ENCODE data around the gene PSMA7. TPM values are rescaled to one million over a fixed set of nuclear protein-coding genes. Genes with fewer than 3 reads are reported as not detected.

PSMA7 gene
- 100 to 1,000 TPM; 187 to 519 (median 266) TPM for polyA plus RNA-seq

DNA sequence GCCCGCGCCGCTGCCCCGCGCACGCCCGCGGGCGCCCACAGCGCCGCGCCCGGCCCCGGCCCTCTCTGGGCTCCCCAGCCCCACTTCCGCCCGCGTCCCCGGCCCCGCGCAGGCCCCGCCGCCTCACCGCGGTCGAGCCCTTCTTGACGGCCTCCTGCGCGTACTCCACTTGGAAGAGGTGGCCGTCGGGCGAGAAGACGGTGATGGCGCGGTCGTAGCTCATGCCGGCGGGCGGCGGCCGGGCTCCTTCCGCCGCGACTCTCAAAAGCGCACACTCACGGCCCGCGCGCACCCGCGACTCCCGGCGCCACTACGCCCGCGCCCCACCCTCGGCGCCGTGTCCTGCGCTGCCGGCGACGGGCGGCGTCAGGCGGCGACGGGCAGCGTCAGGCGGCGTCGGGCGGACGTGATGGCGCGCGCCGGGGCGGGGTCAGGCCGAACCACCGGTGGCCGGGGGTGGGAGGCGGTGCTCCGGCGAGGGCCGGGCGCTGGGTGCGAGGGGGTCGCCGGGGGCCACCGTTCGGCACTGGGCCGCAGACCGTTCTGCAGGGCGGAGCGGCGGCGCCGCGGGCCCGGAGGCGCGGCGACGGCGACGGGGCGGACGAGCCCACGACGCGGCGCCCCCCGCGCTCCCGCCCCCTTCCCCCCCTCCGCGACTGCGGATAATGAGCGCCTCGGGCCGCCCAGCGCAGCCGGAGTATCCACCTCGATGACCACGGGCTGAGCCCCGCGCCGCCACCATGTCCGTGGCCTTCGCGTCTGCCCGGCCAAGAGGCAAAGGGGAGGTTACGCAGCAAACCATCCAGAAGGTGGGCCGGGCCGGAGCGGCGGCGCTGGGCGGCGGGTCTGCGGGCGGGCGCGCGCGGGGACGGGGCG lies at the start of gene PSMA7, which contains the start of gene SS18L1:
Gene PSMA7, minus strand, starts transcription at position 314 of the 876 bp plus-strand sequence. Its CDS starts 91 bp downstream, at position 223.
Gene SS18L1, plus strand, starts transcription at position 689 of the 876 bp plus-strand sequence. Its CDS starts 52 bp downstream, at position 741.
- peak within 1 kb of the TSS; percentile 85 for H3K27ac ChIP-seq (ENCODE audit: low read depth, low read length)
- WGBS, 3 donors = 0 to 1% (median 0%) methylated on average over 69 to 147 of the region's 148 CpGs

DNA sequence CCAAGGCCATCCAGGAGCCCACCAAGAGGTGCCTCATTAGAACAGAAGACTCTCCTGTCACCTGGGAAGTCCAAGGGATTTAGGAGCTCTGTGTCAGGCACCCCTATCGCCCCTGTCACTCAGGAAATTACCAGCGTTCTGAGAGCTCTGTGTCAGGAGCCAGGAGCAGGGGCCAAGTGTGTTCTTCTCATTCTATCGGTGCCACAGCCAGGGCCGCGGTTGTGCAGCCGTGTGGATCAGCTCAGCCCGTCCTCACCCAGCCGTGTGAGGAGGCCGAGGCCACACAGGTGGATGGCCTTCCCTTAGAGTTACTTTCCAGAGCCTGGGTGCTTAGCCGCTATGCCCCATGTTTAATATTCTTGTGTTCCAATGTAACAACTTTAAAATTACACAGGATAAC lies 49.4 kb upstream of the PSMA7 start:
- 85 to 91% (median 88%) methylated on average over 10 of the region's 10 CpGs for WGBS, 3 donors

DNA sequence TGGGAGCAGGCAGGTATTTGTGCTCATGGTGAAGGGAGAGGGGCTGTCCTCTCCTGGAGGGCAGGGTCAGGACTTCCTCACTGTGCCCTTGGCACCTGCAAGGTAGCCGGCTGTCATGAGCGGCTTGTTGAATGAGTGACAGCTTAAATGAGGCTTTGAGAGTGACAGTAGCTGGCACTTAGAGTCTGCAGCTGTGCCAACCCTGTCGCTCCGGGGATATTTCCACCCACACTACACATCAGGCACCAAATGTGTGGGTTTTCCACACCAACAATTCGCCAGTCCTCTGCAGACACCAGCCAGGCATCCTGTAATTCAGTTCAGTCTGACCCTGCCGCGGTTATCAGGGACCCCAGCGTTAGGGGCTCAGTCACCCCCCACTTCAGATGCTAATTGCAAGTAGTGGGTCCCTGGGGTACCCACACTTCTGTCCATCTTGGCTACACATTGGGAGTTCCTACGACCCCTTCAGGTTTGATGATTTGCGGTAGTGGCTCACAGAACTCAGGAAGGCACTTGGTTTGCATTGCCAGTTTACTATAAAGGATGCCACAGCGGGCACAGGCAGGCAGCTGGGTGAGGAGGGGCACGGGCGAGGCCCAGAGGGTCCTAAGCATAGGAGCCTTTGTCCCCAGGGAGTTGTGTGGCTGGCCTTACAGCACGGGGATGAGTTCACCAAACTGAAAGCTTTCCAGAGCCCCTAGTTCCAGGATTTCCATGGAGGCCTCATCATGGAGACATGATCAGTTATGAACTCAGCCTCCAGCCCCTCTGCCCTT lies 48.8 kb upstream of the PSMA7 start:
- no peak overlapping the region for H3K27ac ChIP-seq (ENCODE audit: low read depth, low read length)
- WGBS, 3 donors = 79 to 89% (median 88%) methylated on average over 14 of the region's 14 CpGs

More for the DNA sequence above, 49.4 kb upstream of the PSMA7 start:
- H3K27ac ChIP-seq (ENCODE audit: low read depth, low read length) = no peak overlapping the region

DNA sequence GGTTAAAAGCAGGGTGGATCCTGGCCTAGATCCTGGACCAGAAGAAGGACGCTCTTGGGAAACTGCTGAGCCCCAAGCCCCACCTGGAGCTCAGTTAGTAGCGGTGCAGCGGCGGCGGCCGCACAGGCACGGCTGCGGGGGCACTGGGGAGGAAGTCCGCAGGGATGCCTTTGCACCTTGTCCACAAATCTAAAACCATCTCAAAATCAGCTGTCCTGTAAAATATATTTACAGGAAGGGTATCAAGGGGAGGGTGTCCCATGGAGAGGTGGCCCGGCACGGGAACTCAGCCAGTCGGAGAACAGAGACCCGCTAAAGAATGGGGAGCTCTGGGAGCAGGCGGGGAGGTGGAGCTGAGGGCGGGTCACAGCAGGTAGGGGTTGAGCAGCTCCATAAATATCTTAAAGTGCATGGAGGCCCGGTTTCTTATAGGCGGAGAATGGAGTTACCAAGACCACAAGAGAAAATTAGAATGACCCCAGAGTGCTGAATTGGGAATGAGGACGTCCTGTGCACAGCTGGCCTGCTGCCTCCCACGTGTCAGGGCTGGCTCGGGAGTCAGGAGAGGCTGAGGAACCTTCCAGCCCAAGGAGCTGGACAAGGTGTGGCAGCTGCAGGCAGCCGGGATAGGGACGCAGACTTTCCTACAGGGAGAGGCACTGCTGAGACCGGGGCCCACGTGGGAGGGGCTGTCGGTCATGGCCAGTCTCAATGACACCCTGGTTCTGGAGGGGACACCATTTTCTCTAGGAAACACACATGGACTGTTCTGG lies 47.6 kb upstream of the PSMA7 start:
- H3K27ac ChIP-seq (ENCODE audit: low read depth, low read length) = no peak overlapping the region
- 87 to 90% (median 88%) methylated on average over 25 of the region's 25 CpGs for WGBS, 3 donors

DNA sequence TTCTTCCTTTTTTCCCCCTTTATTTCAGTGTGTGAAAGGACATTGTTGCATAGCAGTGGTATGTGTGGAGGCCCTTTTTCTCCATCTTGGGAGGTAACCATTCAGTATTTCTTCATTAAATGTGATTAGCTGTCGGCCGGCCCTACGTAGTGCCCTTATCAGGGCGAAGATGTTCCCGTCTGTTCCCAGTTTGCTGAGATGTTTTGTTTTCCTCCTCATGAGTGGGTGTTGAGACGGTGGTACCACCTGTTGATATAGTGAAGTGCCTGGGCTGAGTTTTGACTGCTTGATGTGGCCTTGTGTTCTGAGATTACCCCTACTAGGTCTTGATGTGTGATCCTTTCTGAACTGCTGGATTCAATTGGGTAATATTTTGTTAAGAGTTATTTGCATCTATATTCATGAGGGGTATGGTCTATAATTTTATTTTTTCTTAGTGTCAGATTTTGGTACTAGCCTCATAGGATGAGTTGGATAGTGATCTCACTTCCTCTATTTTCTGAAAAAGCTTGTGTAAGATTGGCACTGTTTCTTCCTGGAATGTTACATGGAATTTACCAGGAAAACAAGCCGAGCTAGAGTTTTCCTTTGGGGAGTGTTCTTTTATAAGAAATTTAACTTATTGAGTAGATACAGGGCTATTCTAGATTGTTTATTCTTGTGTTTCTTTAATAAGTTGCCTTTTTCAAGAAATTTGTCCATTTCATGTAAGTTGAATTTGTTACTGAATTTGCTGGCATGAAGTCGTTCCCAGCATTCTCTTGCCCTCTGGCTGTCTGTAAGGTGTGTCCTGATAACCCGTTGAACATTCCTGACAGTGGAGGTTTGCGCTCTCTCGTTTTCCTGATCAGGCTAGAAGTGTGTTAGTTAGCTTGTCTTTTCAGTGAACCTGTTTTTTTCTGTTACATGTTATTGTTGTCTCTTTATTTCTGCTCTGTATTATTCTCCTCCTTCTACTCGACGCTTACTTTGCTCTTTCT lies 44.0 kb upstream of the PSMA7 start:
- WGBS, 3 donors = 68 to 73% (median 69%) methylated on average over 13 of the region's 13 CpGs
- no peak overlapping the region for H3K27ac ChIP-seq (ENCODE audit: low read depth, low read length)

DNA sequence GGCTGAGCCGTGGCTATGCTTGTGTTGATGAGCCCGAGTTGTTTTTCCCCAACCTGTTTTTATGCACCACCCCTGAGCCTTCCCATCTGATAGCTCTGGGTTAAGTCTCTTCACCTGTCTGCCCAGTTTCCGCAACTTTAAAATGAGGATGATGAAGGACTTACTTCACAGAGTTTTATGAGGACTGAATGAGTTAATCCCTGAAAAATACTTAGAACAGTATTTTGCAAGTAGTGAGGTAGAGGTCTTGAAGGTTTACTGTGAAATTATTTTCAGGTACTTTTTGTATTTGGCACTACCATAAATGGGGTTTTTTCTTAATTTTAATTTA lies 42.9 kb upstream of the PSMA7 start:
- WGBS, 3 donors = 44 to 82% (median 77%) methylated on average over 3 of the region's 3 CpGs
- no peak overlapping the region for H3K27ac ChIP-seq (ENCODE audit: low read depth, low read length)

DNA sequence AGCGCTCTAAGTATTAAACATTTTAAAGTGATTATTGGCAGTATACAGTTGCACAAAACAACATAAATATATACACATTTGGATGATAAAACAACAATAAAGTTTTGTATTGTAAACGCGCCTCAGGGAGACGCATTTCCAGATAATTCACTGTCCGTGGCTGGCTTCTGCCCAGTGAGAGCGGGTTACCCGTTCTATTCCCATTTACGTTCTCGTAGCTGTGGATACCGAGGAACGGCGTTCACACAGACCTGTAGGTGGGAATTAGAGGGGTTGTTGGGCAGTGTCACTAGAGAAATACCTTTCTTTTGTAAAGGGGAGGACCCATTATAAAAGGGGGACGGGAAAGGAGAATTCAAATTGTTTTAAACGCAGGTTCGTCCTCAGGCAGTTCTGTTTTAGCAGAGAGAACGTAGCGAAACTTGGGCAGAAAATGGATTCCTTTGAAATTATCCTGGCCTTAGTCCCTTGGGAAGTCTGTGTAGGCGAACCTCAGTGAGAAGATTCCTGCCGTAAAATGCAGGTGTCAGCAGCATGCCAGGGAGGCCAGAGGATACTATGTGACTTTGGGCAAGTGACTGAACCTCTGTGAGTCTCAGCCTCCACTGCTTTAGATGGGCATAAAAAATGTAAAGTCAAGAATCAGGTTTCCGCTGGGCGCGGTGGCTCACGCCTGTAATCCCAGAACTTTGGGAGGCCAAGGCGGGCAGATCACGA lies 40.4 kb upstream of the PSMA7 start:
- whole genome bisulfite sequencing, 3 donors = 26 to 30% (median 26%) methylated on average over 25 of the region's 25 CpGs
- H3K27ac ChIP-seq (ENCODE audit: low read depth, low read length) = no peak overlapping the region

DNA sequence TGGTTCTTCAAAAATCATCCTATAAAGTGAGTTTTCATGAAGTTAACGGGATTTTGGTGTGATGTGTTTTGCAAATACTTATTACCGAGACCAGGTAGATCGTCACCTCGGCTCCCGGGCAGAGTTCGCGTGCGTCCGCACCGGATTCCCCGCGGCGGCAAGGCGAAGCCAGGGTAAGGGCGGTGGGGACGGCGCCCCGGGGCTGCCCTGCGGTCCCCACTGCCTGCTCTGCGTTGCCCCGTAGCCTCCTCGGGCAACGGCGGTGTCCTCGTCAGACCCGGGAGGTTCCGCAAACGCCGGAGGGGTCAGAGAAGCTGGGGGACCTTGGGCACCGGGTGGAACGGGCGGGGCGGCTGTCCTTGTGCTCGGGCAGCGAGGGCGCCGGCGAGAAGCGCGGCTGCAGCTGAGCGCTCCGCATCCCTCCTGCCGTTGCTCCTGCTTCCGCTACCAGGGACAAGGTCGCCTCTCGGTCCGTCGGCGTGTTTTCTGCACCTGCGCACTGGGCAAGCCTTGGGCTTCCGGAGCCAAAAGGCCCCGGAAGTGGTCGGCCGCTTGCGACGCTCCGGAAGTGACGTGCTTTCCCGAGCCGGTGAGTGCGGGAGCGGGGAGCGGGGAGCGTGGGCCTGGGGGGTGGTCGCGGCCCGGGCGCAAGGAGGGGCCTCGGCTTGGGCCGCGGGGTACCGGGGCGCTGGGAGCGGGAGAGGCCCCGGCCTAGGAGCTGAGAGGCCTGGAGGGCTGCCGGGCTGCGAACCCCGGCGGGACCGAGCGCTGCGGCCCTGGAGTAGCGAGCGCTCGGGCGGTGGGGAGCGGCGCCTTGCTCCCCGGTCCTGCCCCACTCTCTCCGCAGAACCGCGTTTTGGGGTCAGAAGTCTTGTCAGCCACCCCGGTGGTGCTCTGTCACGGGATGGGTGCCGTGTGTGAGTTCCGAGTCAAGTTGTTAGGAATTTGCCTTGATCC lies 39.6 kb upstream of the PSMA7 start, which contains the start of gene MTG2:
Gene MTG2, plus strand, starts transcription at position 560 of the 957 bp plus-strand sequence. CDS start 10,393 bp downstream, outside the sequence.
- H3K27ac ChIP-seq (ENCODE audit: low read depth, low read length) = peak within 1 kb of the TSS; percentile 62
- 0 to 1% (median 1%) methylated on average over 75 to 96 of the region's 96 CpGs for WGBS, 3 donors

DNA sequence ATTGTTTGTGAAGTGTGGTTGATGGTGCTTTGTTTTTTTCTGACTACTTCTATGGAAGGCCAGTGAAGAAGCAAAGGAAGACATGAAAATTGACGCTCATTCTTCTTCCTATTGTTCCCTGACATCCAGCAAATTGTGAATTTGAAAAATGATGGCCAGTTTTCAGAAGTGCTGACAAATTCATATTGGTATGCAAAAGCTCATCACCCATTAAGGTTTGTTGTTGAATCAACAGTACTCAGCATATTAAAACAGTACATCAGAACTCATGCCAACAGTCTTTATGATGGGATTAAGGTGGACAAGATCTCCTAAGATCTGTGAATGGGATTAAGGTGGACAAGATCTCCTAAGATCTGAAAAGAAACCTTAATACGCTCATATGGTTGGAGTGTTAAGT lies 38.6 kb upstream of the PSMA7 start:
- 91 to 95% (median 92%) methylated on average over 2 of the region's 2 CpGs for WGBS, 3 donors
- H3K27ac ChIP-seq (ENCODE audit: low read depth, low read length) = no peak overlapping the region

DNA sequence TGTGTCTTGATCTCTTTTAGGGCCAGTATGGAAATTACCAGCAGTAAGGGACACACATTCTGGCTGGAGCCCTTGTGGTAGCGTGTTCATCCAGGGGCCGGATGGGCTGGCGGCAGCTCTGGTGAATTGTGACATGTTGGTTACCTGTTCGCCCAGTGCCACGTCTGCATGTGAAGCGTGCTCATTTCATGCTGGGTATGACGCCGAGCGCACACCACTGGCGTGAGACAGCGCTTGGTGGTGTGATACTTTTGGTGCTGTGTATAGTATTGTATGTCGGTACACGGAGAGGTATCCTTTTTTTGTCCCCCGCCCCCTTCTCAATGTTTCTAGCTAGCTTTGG lies 35.9 kb upstream of the PSMA7 start:
- no peak overlapping the region for H3K27ac ChIP-seq (ENCODE audit: low read depth, low read length)
- 96 to 97% (median 96%) methylated on average over 14 of the region's 14 CpGs for WGBS, 3 donors

DNA sequence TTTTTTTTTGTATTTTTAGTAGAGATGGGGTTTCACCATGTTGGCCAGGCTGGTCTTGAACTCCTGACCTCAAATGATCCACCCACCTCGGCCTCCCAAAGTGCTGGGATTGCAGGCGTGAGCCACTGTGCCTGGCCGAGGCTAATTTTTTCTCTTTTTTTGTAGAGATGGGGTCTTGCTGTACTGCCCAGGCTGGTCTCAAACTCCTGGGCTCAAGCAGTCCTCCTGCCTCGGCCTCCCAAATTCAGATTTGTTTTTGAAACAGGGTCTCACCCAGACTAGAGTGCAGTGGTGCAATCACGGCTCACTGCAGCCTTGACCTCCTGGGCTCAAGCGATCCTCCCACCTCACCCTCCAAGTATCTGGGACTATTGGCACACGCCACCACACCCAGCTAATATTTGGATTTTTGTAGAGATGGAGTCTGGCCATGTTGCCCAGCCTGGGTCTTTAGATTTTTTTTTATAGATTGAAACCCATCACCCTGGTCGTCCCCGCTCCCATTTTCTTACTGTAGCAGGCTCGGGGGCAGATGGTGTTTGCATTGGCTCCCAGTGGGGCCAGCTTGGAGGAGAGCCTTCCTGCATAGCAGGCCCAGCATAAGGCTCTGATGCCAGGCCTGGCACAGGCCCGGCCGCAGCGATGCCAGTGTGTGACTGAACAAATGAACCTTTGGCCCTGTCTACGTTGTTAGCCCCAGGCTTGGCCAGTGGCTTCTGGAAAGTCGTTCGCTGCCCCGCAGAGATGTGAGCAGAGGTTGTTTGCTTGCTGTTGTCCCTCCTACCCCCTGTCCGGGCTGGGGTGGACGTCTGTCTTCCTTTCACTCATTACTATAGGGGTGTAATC lies 35.3 kb upstream of the PSMA7 start:
- H3K27ac ChIP-seq (ENCODE audit: low read depth, low read length) = no peak overlapping the region
- 87 to 93% (median 88%) methylated on average over 19 of the region's 19 CpGs for WGBS, 3 donors

DNA sequence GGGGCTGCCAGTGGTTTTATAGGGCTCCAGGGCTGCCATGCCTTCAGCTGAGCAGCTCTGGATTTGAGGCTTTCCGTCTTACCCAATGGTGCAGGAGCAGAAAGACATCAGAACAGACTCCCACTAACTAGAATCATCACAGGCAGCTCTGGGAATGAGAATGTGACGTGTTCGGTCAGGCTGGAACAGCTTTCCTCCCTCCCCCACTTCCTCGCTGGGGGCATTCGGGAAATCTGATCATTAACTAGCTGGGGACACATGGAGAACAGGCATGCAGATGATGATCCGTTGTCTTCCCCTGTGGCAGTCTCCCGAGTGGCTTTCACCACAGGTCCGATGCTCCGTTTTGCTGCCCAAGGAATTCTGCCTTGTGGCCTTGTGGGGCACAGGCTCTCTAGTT lies 34.1 kb upstream of the PSMA7 start:
- H3K27ac ChIP-seq (ENCODE audit: low read depth, low read length) = no peak overlapping the region
- 89 to 93% (median 91%) methylated on average over 9 of the region's 9 CpGs for WGBS, 3 donors

DNA sequence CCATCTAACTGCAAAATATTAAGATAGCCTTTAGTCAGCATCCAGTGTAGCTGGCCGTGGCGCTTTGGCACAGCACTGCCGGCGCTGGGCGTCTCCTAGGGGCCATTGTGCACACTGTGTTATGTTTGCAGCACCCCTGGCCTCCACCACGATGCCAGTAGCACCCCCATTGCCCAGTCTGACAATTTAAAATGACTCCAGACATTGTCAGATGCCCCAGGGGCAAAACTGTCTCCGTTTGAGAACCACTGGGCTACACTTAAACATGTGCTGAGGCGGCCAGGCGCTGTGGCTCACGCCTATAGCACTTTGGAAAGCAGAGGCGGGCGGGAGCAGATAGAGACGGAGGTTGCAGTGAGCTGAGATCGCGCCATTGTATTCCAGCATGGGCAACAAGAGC lies 33.7 kb upstream of the PSMA7 start:
- H3K27ac ChIP-seq (ENCODE audit: low read depth, low read length) = no peak overlapping the region
- 92 to 94% (median 93%) methylated on average over 15 of the region's 15 CpGs for WGBS, 3 donors

DNA sequence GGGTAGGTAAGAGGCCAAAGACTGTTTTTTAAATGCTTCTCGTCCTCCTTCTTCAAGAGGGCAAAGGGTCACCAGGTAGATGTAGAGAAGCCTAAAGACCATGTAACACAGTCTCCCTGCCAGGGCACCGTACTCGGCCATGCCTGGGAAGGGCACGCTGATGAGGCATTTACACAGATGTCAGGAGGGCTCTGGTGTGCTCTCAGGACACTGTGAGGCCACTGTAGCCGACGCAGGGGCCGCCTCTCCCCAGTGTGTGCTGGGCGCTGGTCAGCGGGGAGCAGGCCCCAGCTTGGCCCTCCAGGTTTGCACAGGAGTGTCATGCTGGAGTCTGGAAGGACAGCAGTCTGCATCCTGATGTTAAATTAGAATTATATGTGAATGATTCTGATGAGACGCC lies 32.5 kb upstream of the PSMA7 start:
- WGBS, 3 donors = 90 to 96% (median 95%) methylated on average over 10 of the region's 10 CpGs
- no peak overlapping the region for H3K27ac ChIP-seq (ENCODE audit: low read depth, low read length)
